AG04449 (cell line): ENCODE data around the gene USP16.
"Not testable (repeated sequence)": the region's sequence is repeated elsewhere in the genome, so short reads cannot be mapped to it uniquely, and the experiment has no call there.

Experiments
- CTCF ChIA-PET: fragments of 350-600 bp; formaldehyde crosslinking; extraction: SDS; loops from one replicate; lab custom pipeline; 2021; ENCODE audit warnings: antibody characterized with exemption; lab: Yijun Ruan, JAX
- POLR2A ChIA-PET: fragments of 400-600, 350-600 bp; formaldehyde crosslinking; extraction: SDS; loops from one replicate; lab custom pipeline; 2020; ENCODE audit warnings: antibody characterized with exemption, inconsistent platforms; lab: Yijun Ruan, JAX
- DNase-seq: peaks from one replicate; pipeline ENCODE4 v3.0.0-alpha.2; 2010; ENCODE audit warnings: low read depth, low spot score
- H3K4me3 ChIP-seq: 2 replicates; pipeline ENCODE4 v1.5.1; 2011; ENCODE audit warnings: low read depth, mild to moderate bottlenecking, control low read depth, low read length
- CTCF ChIP-seq: IDR thresholded peaks from one replicate; pipeline ENCODE4 v1.5.1; 2011; ENCODE audit warnings: mild to moderate bottlenecking, moderate library complexity, low read length, control low read depth, inconsistent platforms; ENCODE audit not compliant: insufficient read depth; ENCODE audit errors: missing control alignments

The USP16 gene

GRCh38 chr21:29024474-29025327 is at the start of gene USP16:
USP16 (plus strand) TSS chr21:29024668; CDS start chr21:29027914, 3,246 bp downstream.
- ChIA-PET POLR2A (interaction anchor here (1.0 to 2.8 kb wide), 4 partner anchors 19 to 48 kb away, joined by 3 to 15 read pairs (median 9); partner anchors contain the start of genes CCT8 and LTN1), CTCF (interaction anchor here (1.6 kb wide), 1 partner anchor 15 kb away, joined by 7 read pairs; no protein-coding TSS in a partner anchor)
- peak within 1 kb of the TSS; percentile 94 for H3K4me3 ChIP-seq
- TF ChIP-seq CTCF = peak; percentile 18
- peak; percentile 98 for DNase-seq

- TF ChIP-seq CTCF = no peak
- no peak overlapping the region for H3K4me3 ChIP-seq
- ChIA-PET CTCF (no interaction called here), POLR2A (no interaction called here)
- DNase-seq = no peak
Observed at GRCh38 chr21:28975397-28975796, 49.1 kb upstream of the USP16 start.

DNA sequence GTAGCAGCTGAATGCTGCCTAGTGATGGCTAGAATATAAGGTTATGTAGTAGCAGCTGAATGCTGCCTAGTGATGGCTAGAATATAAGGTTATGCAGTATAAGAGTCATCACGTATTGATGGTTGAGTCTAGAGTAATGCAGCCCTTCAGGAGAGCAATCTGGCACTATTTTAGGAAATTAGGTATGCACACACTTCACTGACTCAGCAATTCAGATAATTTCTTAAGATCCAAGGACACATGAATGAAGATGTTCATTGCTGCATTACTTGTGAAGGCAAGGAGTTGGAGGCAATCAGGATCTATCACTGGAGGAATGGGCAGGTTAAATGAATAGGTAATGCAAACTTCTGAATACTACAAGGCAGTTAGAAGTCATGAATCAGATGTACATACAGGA is 45.4 kb upstream of the USP16 start:
- POLR2A ChIA-PET = no interaction called here
- CTCF ChIA-PET = no interaction called here
- TF ChIP-seq CTCF = no peak
- DNase-seq = no peak
- H3K4me3 ChIP-seq = no peak overlapping the region

- no peak for DNase-seq
- TF ChIP-seq CTCF = no peak
- POLR2A ChIA-PET = no interaction called here
- no peak overlapping the region for H3K4me3 ChIP-seq
- CTCF ChIA-PET = no interaction called here
Observed at GRCh38 chr21:28982637-28983036, 41.8 kb upstream of the USP16 start.

DNA sequence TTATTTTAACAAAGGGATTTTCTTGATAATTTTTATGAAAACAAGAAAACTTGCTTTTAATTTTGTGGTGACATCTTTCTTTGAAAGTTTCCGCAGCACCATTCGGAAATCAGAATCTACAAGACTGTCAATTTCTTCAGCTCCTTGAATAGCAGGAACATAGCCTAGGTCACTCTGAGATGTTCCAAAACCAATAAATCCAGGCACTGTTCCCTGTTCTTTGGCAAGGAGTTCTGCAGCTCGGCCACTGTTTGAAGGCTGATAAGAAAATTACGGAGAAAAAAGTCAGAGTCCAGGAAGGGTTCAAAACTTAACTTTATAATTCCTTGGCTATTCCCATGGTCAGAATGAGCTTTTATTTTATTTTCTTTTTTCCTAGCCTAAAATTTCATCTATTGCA is 37.8 kb upstream of the USP16 start:
- no peak for DNase-seq
- CTCF ChIA-PET = no interaction called here
- no peak for TF ChIP-seq CTCF
- no peak overlapping the region for H3K4me3 ChIP-seq
- POLR2A ChIA-PET = no interaction called here

DNA sequence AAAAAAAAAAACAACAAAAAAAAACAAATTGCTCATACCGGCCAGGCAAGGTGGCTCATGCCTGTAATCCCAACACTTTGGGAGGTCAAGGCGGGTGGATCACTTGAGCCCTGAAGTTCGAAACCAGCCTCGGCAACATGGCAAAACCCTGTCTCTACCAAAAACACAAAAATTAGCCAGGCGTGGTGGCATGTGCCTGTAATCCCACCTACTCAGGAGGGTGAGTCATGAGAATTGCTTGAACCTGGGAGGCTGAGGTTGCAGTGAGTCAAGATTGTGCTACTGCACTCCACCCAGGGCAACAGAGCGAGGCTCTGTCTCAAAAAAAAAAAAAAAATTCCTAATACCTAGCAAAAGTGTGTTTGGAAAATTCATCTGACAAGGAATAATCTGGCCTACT is 36.3 kb upstream of the USP16 start:
- H3K4me3 ChIP-seq, DNase-seq, CTCF ChIA-PET, POLR2A ChIA-PET: not testable (repeated sequence)
